Breast epithelium (tissue), 3 donors: ENCODE measurements around the gene ASB4.
"Not testable (repeated sequence)": the region's sequence is repeated elsewhere in the genome, so short reads cannot be mapped to it uniquely, and the experiment has no call there.

ENCODE experiments used
- POLR2A ChIP-seq: fragments of 450-650 bp; IDR thresholded peaks from one replicate; pipeline ENCODE4 v1.6.1; 2016; ENCODE audit warnings: antibody characterized with exemption, mild to moderate bottlenecking, moderate library complexity
- TF ChIP-seq, protein P1 (sequence below), 3 donors: fragments of 450-650 bp; IDR thresholded peaks; one replicate each; pipeline ENCODE4 v1.5.1; 2016 to 2017; ENCODE audit warnings: antibody characterized with exemption in 3 of 3, mild to moderate bottlenecking in 3 of 3, moderate library complexity in 3 of 3

DNA sequence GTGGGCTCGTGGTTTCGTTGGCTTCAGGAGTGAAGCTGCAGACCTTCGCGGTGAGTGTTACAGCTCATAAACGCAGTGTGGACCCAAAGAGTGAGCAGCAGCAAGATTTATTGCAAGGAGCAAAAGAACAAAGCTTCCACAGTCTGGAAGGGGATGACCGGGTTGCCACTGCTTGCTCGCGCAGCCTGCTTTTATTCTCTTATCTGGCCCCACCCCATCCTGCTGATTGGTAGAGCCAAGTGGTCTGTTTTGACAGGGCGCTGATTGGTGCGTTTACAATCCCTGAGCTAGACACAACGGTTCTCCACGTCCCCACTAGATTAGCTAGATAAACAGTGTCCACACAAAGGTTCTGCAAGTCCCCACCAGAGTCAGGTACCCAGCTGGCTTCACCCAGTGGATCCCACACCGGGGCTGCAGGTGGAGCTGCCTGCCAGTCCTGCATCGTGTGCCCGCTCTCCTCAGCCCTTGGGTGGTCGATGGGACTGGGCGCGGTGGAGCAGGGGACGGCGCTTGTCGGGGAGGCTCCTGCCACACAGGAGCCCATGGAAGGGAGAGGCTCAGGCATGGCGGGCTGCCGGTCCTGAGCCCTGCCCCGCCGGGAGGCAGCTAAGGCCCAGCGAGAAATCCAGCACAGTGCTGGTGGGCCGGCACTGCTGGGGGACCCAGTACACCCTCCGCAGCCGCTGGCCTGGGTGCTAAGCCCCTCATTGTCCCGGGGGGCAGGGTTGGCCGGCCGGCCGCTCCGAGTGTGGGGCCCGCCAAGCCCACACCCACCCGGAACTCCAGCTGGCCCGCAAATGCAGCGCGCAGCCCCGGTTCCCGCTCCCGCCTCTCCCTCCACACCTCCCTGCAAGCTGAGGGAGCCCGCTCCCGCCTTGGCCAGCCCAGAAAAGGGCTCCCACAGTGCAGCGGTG is 66.5 kb downstream of the ASB4 start:
- TF ChIP-seq POLR2A: not testable (repeated sequence)
- TF ChIP-seq, protein P1, sequence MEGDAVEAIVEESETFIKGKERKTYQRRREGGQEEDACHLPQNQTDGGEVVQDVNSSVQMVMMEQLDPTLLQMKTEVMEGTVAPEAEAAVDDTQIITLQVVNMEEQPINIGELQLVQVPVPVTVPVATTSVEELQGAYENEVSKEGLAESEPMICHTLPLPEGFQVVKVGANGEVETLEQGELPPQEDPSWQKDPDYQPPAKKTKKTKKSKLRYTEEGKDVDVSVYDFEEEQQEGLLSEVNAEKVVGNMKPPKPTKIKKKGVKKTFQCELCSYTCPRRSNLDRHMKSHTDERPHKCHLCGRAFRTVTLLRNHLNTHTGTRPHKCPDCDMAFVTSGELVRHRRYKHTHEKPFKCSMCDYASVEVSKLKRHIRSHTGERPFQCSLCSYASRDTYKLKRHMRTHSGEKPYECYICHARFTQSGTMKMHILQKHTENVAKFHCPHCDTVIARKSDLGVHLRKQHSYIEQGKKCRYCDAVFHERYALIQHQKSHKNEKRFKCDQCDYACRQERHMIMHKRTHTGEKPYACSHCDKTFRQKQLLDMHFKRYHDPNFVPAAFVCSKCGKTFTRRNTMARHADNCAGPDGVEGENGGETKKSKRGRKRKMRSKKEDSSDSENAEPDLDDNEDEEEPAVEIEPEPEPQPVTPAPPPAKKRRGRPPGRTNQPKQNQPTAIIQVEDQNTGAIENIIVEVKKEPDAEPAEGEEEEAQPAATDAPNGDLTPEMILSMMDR (IDR thresholded peaks at IDR 0.05): not testable (repeated sequence)
